Parathyroid adenoma (tissue), 2 donors: ENCODE data around the gene GZMH.

Source experiments
- H2AFZ ChIP-seq: fragments of 300-600 bp; sonication (generic); one replicate; pipeline ENCODE4 v1.7.0; 2017; ENCODE audit warnings: antibody characterized with exemption, mild to moderate bottlenecking
- H3K27ac ChIP-seq: fragments of 300-600 bp; sonication (generic); one replicate; pipeline ENCODE4 v1.7.0; 2017
- H3K27me3 ChIP-seq: fragments of 300-600 bp; sonication (generic); one replicate; pipeline ENCODE4 v1.7.0; 2017; ENCODE audit warnings: low read length; ENCODE audit not compliant: control insufficient read depth, insufficient read depth
- H3K36me3 ChIP-seq: fragments of 300-600 bp; sonication (generic); one replicate; pipeline ENCODE4 v1.7.0; 2017; ENCODE audit warnings: low read length; ENCODE audit not compliant: control insufficient read depth, insufficient read depth
- H3K4me1 ChIP-seq: fragments of 300-600 bp; sonication (generic); one replicate; pipeline ENCODE4 v1.7.0; 2017; ENCODE audit warnings: control low read depth
- H3K4me2 ChIP-seq: fragments of 300-600 bp; sonication (generic); one replicate; pipeline ENCODE4 v1.7.0; 2017; ENCODE audit warnings: low read length
- H3K4me3 ChIP-seq: fragments of 300-600 bp; sonication (generic); one replicate; pipeline ENCODE4 v1.7.0; 2017; ENCODE audit warnings: low read depth, low read length
- H3K79me2 ChIP-seq: fragments of 300-600 bp; sonication (generic); one replicate; pipeline ENCODE4 v1.7.0; 2017; ENCODE audit warnings: control low read depth
- H3K9ac ChIP-seq: fragments of 300-600 bp; sonication (generic); one replicate; pipeline ENCODE4 v1.7.0; 2017; ENCODE audit warnings: mild to moderate bottlenecking
- H3K9me3 ChIP-seq: fragments of 300-600 bp; sonication (generic); one replicate; pipeline ENCODE4 v1.7.0; 2017; ENCODE audit warnings: low read length; ENCODE audit not compliant: control insufficient read depth
- CTCF ChIP-seq: fragments of 300-600 bp; sonication (generic); IDR thresholded peaks from one replicate; pipeline ENCODE4 v1.7.0; 2017; ENCODE audit warnings: antibody characterized with exemption, mild to moderate bottlenecking
- donor health status: primary hyperparathyroidism.

GZMH gene

DNA sequence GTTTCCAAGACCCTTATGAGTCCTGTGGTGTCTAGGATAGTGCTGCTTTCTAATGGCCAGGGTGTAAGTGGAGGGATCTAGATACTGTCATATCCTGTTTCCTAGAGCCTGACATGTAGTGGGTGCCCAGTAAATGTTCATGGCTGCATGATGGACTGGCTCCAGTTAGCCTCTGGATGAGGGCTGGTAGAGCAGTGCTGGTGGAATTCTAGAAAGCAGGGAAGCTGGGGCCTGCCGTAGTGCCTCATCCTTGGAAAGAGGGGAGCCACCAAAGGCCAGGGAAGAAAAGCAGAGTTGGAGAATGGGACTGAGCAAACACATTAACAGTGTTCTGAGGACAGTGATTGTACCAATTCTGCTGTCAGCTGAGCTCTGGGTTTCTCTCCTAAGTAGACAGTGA lies 23.9 kb upstream of the GZMH start:
- Histone ChIP-seq H3K79me2 (no peaks in the 10 kb centered on the region), H3K36me3 (no peaks in the 10 kb centered on the region), H3K9ac (no peak overlapping the region), H3K9me3 (no peaks in the 10 kb centered on the region), H3K27me3 (no peaks in the 10 kb centered on the region), H3K4me1 (no peaks in the 10 kb centered on the region), H3K4me2 (no peak overlapping the region), H3K27ac (no peak overlapping the region), H2AFZ (no peak overlapping the region), H3K4me3 (no peak overlapping the region)
- no peak for TF ChIP-seq CTCF

- Histone ChIP-seq H3K9me3 (no peaks in the 10 kb centered on the region), H3K4me2 (no peak overlapping the region), H3K27ac (no peak overlapping the region), H3K4me3 (no peak overlapping the region), H3K79me2 (no peaks in the 10 kb centered on the region), H3K27me3 (no peaks in the 10 kb centered on the region), H2AFZ (no peak overlapping the region), H3K36me3 (no peaks in the 10 kb centered on the region), H3K4me1 (no peaks in the 10 kb centered on the region), H3K9ac (no peak overlapping the region)
- TF ChIP-seq CTCF: no peak
These were observed 23.3 kb upstream of the GZMH start for GRCh38 chr14:24632761-24633160.

- no peak for TF ChIP-seq CTCF
- Histone ChIP-seq H3K4me1 (no peaks in the 10 kb centered on the region), H3K79me2 (no peaks in the 10 kb centered on the region), H2AFZ (no peak overlapping the region), H3K4me2 (no peak overlapping the region), H3K9ac (no peak overlapping the region), H3K36me3 (no peaks in the 10 kb centered on the region), H3K27ac (no peak overlapping the region), H3K9me3 (no peaks in the 10 kb centered on the region), H3K27me3 (no peaks in the 10 kb centered on the region), H3K4me3 (no peak overlapping the region)
These were observed 22.9 kb upstream of the GZMH start for GRCh38 chr14:24632336-24632735.

DNA sequence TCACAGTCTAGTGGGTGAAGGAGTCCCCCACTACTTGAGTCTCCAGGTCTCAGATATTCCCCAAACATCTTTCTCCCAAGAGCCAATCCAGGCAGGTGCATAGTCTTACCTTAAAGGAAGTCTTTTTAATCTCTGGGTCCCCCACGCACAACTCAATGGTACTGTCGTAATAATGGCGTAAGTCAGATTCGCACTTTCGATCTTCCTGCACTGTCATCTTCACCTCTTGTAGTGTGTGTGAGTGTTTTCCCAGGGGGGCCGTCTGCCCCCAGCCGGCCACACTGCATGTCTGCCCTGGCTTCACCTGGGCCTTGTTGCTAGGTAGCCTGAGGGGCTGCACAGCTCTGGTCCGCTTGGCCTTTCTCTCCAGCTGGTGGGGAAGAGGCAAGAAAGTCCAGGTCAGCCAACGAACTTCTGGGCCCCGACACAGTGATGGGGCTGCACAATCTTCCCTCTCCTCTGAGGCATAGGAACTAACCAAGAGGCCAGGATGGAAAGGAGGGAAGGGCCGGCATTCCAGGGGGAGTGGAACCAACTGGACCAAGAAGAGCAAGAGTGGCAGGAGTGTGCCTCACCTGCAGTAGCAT lies 22.4 kb upstream of the GZMH start:
- Histone ChIP-seq H3K36me3 (no peaks in the 10 kb centered on the region), H3K27ac (no peak overlapping the region), H3K9me3 (no peaks in the 10 kb centered on the region), H3K9ac (no peak overlapping the region), H3K79me2 (no peaks in the 10 kb centered on the region), H3K4me3 (no peak overlapping the region), H2AFZ (no peak overlapping the region), H3K4me2 (no peak overlapping the region), H3K27me3 (no peaks in the 10 kb centered on the region), H3K4me1 (no peaks in the 10 kb centered on the region)
- no peak for TF ChIP-seq CTCF

DNA sequence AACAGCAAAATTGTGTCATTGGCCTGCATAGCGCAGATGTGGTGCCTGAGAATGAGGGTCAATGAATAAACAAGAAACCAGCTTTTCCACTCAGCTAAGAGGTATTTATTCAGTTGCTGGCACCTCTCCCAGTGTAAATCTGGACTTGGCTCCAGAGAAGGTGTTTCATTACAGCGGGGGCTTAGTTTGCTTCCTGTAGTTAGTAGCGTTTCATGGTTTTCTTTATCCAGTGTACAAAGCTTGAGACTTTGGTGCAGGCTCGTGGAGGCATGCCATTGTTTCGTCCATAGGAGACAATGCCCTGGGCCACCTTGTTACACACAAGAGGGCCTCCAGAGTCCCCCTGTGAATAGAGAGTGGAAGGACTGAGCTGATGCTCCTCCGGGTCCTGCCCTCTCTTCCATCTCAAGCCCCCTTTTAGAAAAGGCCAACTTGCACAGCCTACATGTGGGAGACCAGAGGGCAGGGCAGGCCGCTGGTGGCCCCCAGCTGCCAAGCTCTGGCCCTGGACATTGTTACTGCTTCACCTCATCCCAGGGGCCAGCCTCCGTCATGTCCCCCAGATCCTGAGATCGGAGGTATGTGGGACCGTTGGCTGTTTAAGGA lies 21.5 kb upstream of the GZMH start:
- H3K79me2 ChIP-seq: no peaks in the 10 kb centered on the region
- no peak overlapping the region for H3K27ac ChIP-seq
- no peak overlapping the region for H3K9ac ChIP-seq
- H3K4me1 ChIP-seq: no peaks in the 10 kb centered on the region
- H3K4me2 ChIP-seq: no peak overlapping the region
- H3K27me3 ChIP-seq: no peaks in the 10 kb centered on the region
- no peak for TF ChIP-seq CTCF
- H3K36me3 ChIP-seq: no peaks in the 10 kb centered on the region
- no peak overlapping the region for H2AFZ ChIP-seq
- no peak overlapping the region for H3K4me3 ChIP-seq
- no peaks in the 10 kb centered on the region for H3K9me3 ChIP-seq
